Upper lobe of right lung (tissue), 1 donor: ENCODE results near the gene PPY. TPM values are rescaled to one million over a fixed set of nuclear protein-coding genes. Genes with fewer than 3 reads are reported as not detected.
"Not testable (repeated sequence)": the region's sequence is repeated elsewhere in the genome, so short reads cannot be mapped to it uniquely, and the experiment has no call there.

Source experiments
- ATAC-seq: fragments of 200-7000 bp; cut with Tn5 transposase; one replicate; pipeline ENCODE4 v1.9.1; 2020; ENCODE audit warnings: mild to moderate bottlenecking, moderate library complexity
- DNase-seq: peaks from one replicate; pipeline ENCODE4 v3.0.0-alpha.2; 2020
- H3K27ac ChIP-seq: fragments of 200-600 bp; one replicate; pipeline ENCODE4 v1.8.0; 2022
- H3K27me3 ChIP-seq: fragments of 200-600 bp; one replicate; pipeline ENCODE4 v1.8.0; 2022; ENCODE audit warnings: mild to moderate bottlenecking
- H3K36me3 ChIP-seq: fragments of 200-600 bp; one replicate; pipeline ENCODE4 v1.8.0; 2022
- H3K4me1 ChIP-seq: fragments of 200-600 bp; one replicate; pipeline ENCODE4 v1.8.0; 2022
- H3K4me3 ChIP-seq: fragments of 200-600 bp; one replicate; pipeline ENCODE4 v1.8.0; 2022; ENCODE audit warnings: mild to moderate bottlenecking
- H3K9me3 ChIP-seq: fragments of 200-600 bp; one replicate; pipeline ENCODE4 v1.8.0; 2022
- intact Hi-C: fragments of 100-400 bp; cut with DNase I; formaldehyde crosslinking; loops from one replicate; pipeline ENCODE4 v1.11.0; 2022
- total RNA-seq: library from RNA; stranded (reverse); fragmentation: NEBNext Ultra II Directional; extraction: Animal tissue kit (Norgen Biotek cat#: 25700); gene quantifications from one replicate; pipeline ENCODE4 v1.2.1, GENCODE V29; 2021
- TF ChIP-seq, protein P1 (sequence below): fragments of 200-600 bp; IDR thresholded peaks from one replicate; pipeline ENCODE4 v1.8.0; 2022; ENCODE audit warnings: antibody characterized with exemption
- donor health status: DM: no; HTN: yes; CAD: no; lungs with severe emphysema.

Gene PPY
- total RNA-seq, 1 donor from 2014 or later, result not detected

DNA sequence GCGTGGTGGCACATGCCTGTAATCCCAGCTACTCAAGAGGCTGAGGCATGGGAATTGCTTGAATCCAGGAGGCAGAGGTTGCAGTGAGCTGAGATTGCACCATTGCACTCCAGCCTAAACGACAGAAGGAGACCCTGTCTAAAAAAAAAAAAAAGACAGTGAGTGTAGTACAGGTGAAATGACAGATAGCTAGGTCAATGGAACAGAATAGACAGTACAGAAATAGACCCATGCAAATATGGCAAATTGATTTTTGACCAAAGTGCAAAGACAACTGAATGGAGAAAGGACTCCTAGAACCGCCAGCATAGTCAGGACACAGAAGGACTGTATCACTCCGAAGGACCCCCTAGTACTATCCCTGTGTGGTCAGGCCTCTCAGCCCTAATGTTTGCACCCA lies 28.1 kb upstream of the PPY start:
- Histone ChIP-seq H3K27ac (no peak overlapping the region), H3K4me1 (no peaks in the 10 kb centered on the region), H3K9me3 (no peaks in the 10 kb centered on the region), H3K4me3 (no peak overlapping the region), H3K36me3 (no peaks in the 10 kb centered on the region), H3K27me3 (peaks cover 5% of the 10 kb centered on the region)
- intact Hi-C loops, result no loop called here
- no peak for ATAC-seq
- DNase-seq, result no peak
- TF ChIP-seq, protein P1, sequence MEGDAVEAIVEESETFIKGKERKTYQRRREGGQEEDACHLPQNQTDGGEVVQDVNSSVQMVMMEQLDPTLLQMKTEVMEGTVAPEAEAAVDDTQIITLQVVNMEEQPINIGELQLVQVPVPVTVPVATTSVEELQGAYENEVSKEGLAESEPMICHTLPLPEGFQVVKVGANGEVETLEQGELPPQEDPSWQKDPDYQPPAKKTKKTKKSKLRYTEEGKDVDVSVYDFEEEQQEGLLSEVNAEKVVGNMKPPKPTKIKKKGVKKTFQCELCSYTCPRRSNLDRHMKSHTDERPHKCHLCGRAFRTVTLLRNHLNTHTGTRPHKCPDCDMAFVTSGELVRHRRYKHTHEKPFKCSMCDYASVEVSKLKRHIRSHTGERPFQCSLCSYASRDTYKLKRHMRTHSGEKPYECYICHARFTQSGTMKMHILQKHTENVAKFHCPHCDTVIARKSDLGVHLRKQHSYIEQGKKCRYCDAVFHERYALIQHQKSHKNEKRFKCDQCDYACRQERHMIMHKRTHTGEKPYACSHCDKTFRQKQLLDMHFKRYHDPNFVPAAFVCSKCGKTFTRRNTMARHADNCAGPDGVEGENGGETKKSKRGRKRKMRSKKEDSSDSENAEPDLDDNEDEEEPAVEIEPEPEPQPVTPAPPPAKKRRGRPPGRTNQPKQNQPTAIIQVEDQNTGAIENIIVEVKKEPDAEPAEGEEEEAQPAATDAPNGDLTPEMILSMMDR, result no peak

DNA sequence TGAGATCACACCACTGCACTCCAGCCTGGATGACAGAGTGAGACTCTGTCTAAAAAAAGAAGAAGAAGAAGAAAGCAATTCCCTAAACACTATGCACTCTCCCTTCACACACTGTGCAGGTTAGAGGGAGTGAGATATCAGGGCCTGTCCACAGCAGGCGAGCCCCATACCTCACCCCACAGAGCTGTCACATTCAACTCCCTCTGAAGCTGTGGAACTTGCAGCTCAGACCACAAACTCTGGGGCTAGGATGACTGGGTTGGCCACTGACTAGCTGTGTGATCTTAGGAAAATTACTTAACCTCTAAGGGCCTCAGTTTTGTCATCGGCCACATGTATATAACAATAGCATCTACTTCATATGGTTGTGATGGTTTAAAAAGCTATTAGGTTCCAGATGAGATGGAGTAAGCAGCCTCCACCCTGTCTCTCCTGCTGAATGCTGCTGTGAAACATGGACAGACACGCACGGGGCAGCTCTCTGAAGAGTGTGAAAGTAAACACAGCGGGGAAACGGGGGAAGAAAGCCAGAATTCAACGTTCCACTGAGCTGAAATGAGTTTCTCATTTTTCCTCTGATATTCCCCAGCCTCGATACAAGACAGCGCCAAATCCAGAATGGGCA lies 25.1 kb upstream of the PPY start:
- Histone ChIP-seq H3K36me3 (no peaks in the 10 kb centered on the region), H3K27ac (no peak overlapping the region), H3K9me3 (no peaks in the 10 kb centered on the region), H3K4me1 (no peaks in the 10 kb centered on the region), H3K27me3 (no peaks in the 10 kb centered on the region), H3K4me3 (no peak overlapping the region)
- DNase-seq (no peak), ATAC-seq (no peak)
- intact Hi-C loops, result no loop called here
- TF ChIP-seq, protein P1, result no peak

DNA sequence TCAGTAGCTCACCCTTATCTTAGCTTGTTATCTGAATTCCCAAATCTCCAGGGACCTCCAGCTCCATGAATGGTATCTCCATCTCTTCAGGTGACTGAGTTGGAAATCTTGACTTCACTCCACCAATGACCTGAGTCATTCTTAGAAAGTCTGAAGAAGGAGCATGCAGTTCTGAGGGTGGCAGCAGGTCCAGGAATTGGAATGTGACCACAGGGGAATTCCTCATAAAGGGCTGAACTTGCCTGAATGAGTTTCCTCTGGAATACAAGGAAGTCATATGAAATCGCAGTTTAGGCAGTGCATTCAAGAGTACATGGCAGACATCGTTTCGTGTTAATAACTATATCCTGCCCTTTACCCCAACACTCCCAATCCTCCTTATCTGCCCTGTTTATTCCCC lies 24.0 kb upstream of the PPY start:
- ATAC-seq, result no peak
- H3K27ac ChIP-seq, result no peak overlapping the region
- DNase-seq, result no peak
- H3K4me3 ChIP-seq, result no peak overlapping the region
- H3K36me3 ChIP-seq, result no peaks in the 10 kb centered on the region
- TF ChIP-seq, protein P1, result no peak
- no peaks in the 10 kb centered on the region for H3K9me3 ChIP-seq
- intact Hi-C loops, result no loop called here
- H3K4me1 ChIP-seq, result no peaks in the 10 kb centered on the region
- peaks cover 6% of the 10 kb centered on the region for H3K27me3 ChIP-seq

DNA sequence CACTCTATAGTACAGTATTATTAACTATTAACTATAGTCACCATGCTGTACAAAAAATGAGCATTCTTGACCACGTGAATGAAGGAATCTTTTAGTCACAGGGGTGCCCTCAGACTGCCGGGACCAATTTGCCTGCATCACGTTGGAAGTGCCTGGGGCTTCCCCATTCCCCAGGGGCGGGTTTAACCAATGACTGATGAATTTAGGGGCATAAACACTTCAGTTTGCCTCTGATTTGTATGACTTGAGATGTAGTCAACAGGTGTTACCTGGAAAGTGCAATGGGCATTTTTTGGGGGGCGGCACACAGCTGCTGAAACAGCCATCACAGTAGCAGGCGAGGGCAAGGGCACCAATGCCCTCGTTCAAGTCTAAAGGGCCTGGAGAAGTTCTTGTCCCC lies 20.2 kb upstream of the PPY start:
- Histone ChIP-seq H3K27ac (no peak overlapping the region), H3K27me3 (peaks cover 8% of the 10 kb centered on the region), H3K36me3 (no peaks in the 10 kb centered on the region), H3K4me3 (no peak overlapping the region), H3K9me3 (no peaks in the 10 kb centered on the region), H3K4me1 (no peaks in the 10 kb centered on the region)
- ATAC-seq, result no peak
- TF ChIP-seq, protein P1, result no peak
- intact Hi-C loops, result no loop called here
- DNase-seq, result no peak

DNA sequence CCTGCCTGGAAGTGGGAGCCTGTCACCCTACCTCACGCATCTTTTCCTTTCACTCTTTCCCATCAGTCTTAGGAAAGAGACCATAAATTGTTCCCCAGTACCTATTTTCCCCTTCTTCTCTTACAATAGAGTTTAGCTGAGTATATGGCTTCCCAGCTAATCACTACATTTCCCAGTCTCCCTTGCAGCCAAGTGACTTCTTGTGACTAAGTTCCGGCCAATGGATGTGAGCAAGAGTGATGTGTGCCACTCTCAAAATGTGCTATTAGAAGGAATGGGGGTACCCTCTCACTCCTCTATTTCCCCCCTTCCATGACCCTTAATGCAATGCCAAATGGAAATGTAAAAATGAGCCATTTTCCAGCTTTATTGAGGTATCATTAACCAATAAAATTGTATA lies 19.7 kb upstream of the PPY start:
- Histone ChIP-seq H3K27ac (no peak overlapping the region), H3K36me3 (no peaks in the 10 kb centered on the region), H3K4me3 (no peak overlapping the region), H3K9me3 (no peaks in the 10 kb centered on the region), H3K27me3 (peaks cover 8% of the 10 kb centered on the region), H3K4me1 (no peaks in the 10 kb centered on the region)
- DNase-seq (no peak), ATAC-seq (no peak)
- intact Hi-C loops, result no loop called here
- TF ChIP-seq, protein P1, result no peak

DNA sequence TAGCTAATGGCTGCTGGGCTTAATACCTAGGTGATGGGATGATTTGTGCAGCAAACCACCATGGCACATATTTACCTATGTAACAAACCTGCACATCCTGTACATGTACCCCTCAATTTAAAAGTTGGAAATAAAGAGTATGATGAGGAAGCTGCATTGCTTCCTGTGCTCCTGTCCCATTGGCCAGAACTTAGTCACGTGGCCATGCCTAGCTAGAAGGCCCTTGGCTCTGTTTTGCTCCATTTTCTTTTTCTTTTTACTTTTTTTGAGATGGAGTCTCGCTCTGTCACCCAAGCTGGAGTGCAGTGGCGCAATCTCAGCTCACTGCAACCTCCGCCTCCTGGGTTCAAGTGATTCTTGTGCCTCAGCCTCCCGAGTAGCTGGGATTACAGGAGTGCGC lies 19.0 kb upstream of the PPY start:
- H3K27ac ChIP-seq, H3K27me3 ChIP-seq, intact Hi-C loops, H3K4me1 ChIP-seq, H3K9me3 ChIP-seq, ATAC-seq, H3K36me3 ChIP-seq, DNase-seq, H3K4me3 ChIP-seq: not testable (repeated sequence)
